ENCODE results near the gene PARD3B. TPM values are rescaled to one million over a fixed set of nuclear protein-coding genes. Genes with fewer than 3 reads are reported as not detected.

Gene PARD3B
- total RNA-seq, 1 experiment from 2014 or later: 10.1 TPM

DNA sequence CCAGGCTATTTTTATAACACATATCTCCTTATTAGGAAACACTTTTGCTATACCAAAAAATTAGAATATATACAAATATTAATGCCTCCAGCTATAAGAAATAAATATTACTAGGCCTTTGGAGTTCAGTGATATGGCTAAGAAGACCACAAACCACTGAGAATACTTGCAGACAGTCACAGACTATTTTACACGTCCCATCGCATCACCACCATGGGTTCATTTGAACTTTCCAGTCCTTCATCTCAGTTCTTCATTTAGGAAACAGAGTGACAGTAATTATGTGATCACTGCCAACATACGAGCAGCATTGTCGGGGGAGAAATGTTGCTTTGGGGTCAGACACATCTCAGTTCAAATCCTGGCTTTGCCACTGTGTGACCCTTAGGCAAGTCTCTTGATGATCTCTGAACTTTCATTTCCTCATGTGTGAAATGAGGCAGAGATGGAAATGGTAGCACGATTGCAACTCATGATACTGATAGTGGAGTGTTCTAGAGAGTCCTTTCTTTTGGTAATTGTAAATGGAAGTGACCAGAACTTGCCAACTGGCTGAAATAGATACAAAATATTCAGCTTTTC is 998.1 kb downstream of the PARD3B start:
- no peaks in the 10 kb centered on the region for H3K4me1 Mint-ChIP-seq (ENCODE audit: low read depth, unreplicated experiment)
- no peak overlapping the region for H3K27ac Mint-ChIP-seq (ENCODE audit: unreplicated experiment)
- intact Hi-C loops (cut with micrococcal nuclease; ENCODE audit: unreplicated experiment): no loop called here
- H3K4me3 Mint-ChIP-seq (ENCODE audit: low read depth, unreplicated experiment): no peak overlapping the region
- CTCF ChIA-PET: no interaction called here
- no peak for DNase-seq
- H3K27me3 Mint-ChIP-seq (ENCODE audit: unreplicated experiment): no peaks in the 10 kb centered on the region
- H3K36me3 Mint-ChIP-seq (ENCODE audit: insufficient read depth, unreplicated experiment): no peaks in the 10 kb centered on the region
- no TSS peak for BruUV-seq (replicated peaks)
- TF ChIP-seq, protein P1, sequence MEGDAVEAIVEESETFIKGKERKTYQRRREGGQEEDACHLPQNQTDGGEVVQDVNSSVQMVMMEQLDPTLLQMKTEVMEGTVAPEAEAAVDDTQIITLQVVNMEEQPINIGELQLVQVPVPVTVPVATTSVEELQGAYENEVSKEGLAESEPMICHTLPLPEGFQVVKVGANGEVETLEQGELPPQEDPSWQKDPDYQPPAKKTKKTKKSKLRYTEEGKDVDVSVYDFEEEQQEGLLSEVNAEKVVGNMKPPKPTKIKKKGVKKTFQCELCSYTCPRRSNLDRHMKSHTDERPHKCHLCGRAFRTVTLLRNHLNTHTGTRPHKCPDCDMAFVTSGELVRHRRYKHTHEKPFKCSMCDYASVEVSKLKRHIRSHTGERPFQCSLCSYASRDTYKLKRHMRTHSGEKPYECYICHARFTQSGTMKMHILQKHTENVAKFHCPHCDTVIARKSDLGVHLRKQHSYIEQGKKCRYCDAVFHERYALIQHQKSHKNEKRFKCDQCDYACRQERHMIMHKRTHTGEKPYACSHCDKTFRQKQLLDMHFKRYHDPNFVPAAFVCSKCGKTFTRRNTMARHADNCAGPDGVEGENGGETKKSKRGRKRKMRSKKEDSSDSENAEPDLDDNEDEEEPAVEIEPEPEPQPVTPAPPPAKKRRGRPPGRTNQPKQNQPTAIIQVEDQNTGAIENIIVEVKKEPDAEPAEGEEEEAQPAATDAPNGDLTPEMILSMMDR (IDR thresholded peaks at IDR 0.05; ENCODE audit: unreplicated experiment): no peak
- no peaks in the 10 kb centered on the region for H3K9me3 Mint-ChIP-seq (ENCODE audit: low read depth, unreplicated experiment)

DNA sequence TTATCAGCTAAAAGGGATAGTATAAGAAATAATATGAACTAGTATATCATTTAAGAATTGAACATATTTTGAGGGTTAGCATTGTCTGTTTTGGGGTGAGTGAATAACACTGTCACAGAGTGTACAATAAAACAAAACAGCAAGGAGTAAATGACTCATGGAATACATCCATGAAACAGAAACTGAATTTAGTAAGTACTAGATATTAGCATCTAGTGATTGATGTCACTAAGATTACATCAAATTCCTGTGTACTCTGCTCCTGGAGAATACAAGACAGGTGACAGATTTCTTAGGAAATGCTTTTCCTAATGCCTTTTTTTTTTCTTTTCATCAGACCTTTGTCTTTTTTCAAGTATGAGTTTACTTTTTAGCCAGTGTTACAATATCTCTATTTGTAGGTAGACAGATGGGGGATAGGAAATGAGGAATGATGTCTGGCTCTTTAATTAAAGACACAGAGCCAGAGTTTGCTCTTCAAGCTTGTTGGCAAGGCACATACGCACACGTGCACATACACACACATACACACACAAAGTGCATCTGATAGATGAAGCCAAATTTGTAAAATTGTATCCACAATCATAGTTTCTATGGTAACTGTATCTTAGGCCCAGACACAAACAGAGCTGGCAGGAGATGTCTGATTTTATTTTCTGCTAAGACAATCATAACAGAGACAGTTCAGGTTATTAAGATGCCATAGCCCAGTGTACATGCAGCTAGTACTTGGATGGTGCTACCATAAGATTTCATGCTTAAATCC is 998.8 kb downstream of the PARD3B start:
- Mint-ChIP-seq H3K36me3 (ENCODE audit: insufficient read depth, unreplicated experiment) (no peaks in the 10 kb centered on the region), H3K9me3 (ENCODE audit: low read depth, unreplicated experiment) (no peaks in the 10 kb centered on the region), H3K4me3 (ENCODE audit: low read depth, unreplicated experiment) (no peak overlapping the region), H3K27me3 (ENCODE audit: unreplicated experiment) (no peaks in the 10 kb centered on the region), H3K4me1 (ENCODE audit: low read depth, unreplicated experiment) (no peaks in the 10 kb centered on the region), H3K27ac (ENCODE audit: unreplicated experiment) (no peak overlapping the region)
- BruUV-seq (replicated peaks): no TSS peak
- TF ChIP-seq, protein P1 (IDR thresholded peaks at IDR 0.05; ENCODE audit: unreplicated experiment): no peak
- DNase-seq: no peak
- CTCF ChIA-PET: no interaction called here
- intact Hi-C loops (cut with micrococcal nuclease; ENCODE audit: unreplicated experiment): no loop called here

DNA sequence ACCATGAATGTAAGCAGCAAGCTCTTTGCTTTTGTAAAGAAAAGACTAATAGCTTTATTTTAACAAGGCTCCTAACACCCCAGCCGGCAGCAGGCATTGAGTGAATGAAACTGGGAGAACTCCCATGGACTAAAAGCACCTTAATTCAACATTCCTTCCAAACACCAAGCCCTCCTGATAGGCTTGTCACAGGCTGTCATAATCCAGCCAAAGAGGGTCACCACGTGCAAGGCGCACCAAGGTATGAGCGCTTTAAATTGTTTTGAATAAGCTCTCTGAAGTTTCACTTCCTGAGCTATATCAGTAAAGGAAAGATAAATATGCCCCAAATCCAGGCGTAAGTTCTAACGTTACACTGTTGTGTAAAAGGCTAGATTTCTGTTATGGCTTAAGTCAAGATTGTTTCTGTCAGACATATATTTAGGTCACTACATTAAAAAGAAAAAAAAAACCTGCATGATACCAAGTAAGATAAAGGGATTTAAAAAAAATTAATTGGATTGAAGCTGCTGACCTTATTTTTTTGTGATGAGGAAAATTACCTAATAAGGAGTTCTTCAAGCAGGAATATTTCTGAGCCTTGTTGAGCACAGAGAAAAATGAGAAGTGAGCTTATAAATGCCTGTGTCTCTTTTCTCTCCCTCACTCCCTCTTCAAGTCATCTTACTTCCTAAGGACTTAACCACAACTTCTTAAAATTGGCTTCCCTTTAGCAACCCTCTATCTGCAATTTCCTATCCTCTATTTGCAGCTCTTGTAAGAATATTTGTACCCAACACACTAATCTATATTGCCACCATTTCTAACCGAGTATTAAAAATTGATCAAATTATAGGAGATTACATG is 1000.9 kb downstream of the PARD3B start:
- intact Hi-C loops (cut with micrococcal nuclease; ENCODE audit: unreplicated experiment): no loop called here
- no peaks in the 10 kb centered on the region for H3K4me1 Mint-ChIP-seq (ENCODE audit: low read depth, unreplicated experiment)
- BruUV-seq (replicated peaks): no TSS peak
- TF ChIP-seq, protein P1 (IDR thresholded peaks at IDR 0.05; ENCODE audit: unreplicated experiment): no peak
- H3K36me3 Mint-ChIP-seq (ENCODE audit: insufficient read depth, unreplicated experiment): no peaks in the 10 kb centered on the region
- no peak for DNase-seq
- no peak overlapping the region for H3K4me3 Mint-ChIP-seq (ENCODE audit: low read depth, unreplicated experiment)
- no peaks in the 10 kb centered on the region for H3K9me3 Mint-ChIP-seq (ENCODE audit: low read depth, unreplicated experiment)
- CTCF ChIA-PET: no interaction called here
- H3K27me3 Mint-ChIP-seq (ENCODE audit: unreplicated experiment): no peaks in the 10 kb centered on the region
- H3K27ac Mint-ChIP-seq (ENCODE audit: unreplicated experiment): no peak overlapping the region

DNA sequence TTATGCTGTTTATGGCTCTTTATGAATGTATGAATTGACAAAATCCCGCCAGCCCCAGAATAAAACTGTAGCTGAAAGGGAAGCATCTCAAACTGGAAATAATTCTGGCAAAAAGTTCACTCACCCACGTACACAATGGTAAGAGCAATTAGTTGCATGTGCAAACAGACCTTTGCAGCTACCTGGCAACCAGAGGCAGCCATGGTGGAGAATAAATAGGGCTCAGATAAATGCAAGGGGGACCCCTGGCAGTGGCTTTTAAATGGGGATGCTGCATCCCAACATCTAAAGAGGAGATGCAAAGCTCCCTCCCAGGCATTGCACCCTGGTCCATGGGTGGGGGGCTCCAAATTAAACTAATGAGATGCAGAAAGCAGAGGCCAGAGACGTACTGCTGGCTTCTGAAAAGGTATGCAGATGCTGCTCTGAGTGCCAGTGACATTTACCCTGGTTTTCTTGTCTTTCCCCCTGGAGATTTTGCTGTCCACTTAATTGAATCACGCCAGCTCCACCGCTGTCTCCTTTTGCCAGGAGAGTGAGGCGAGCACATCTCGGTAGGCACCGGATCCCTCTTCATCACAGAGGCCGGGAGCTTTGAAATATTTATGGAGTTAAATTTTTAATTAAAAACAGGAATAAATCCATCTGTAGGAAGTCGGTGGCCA is 1010.4 kb downstream of the PARD3B start:
- no peak for DNase-seq
- no TSS peak for BruUV-seq (replicated peaks)
- intact Hi-C loops (cut with micrococcal nuclease; ENCODE audit: unreplicated experiment): no loop called here
- H3K36me3 Mint-ChIP-seq (ENCODE audit: insufficient read depth, unreplicated experiment): no peaks in the 10 kb centered on the region
- no peak overlapping the region for H3K4me3 Mint-ChIP-seq (ENCODE audit: low read depth, unreplicated experiment)
- CTCF ChIA-PET: no interaction called here
- TF ChIP-seq, protein P1 (IDR thresholded peaks at IDR 0.05; ENCODE audit: unreplicated experiment): no peak
- H3K9me3 Mint-ChIP-seq (ENCODE audit: low read depth, unreplicated experiment): no peaks in the 10 kb centered on the region
- no peak overlapping the region for H3K27ac Mint-ChIP-seq (ENCODE audit: unreplicated experiment)
- H3K4me1 Mint-ChIP-seq (ENCODE audit: low read depth, unreplicated experiment): no peaks in the 10 kb centered on the region
- no peaks in the 10 kb centered on the region for H3K27me3 Mint-ChIP-seq (ENCODE audit: unreplicated experiment)
